CD14-positive monocyte (primary cell): ENCODE results near the gene RNF13. TPM values are rescaled to one million over a fixed set of nuclear protein-coding genes. Genes with fewer than 3 reads are reported as not detected.

Experiments used
- DNase-seq, 3 donors: peaks; one replicate each; pipeline ENCODE4 v3.0.0-alpha.2; 2011 to 2022
- H2AFZ ChIP-seq: 2 replicates; pipeline ENCODE4 v1.6.0; 2012; ENCODE audit warnings: mild to moderate bottlenecking, low read depth, low read length, inconsistent platforms; ENCODE audit not compliant: insufficient read depth, poor library complexity, severe bottlenecking
- H3K27ac ChIP-seq, 2 donors: 1 replicate in 1 of 2; 2 replicates in 1 of 2; pipeline ENCODE4 v1.5.1; 2012 to 2013; ENCODE audit warnings: low read length in 2 of 2, control low read depth in 1 of 2, inconsistent platforms in 1 of 2, low read depth in 1 of 2, mild to moderate bottlenecking in 1 of 2
- H3K27me3 ChIP-seq, 2 donors: one replicate each; pipeline versions ENCODE4 v1.6.0 to v1.6.1; 2011 to 2013; ENCODE audit warnings: low read length in 2 of 2; ENCODE audit not compliant: control insufficient read depth in 2 of 2, insufficient read depth in 2 of 2
- H3K36me3 ChIP-seq, 2 donors: replicated peaks in 1 of 2; 1 replicate in 1 of 2; 2 replicates in 1 of 2; pipeline versions ENCODE4 v1.5.1 to v1.6.1; 2012 to 2013; ENCODE audit warnings: low read length in 2 of 2, control low read depth in 1 of 2, inconsistent platforms in 1 of 2, mild to moderate bottlenecking in 1 of 2; ENCODE audit not compliant: insufficient read depth in 2 of 2, control insufficient read depth in 1 of 2
- H3K4me1 ChIP-seq, 2 donors: 1 replicate in 1 of 2; 2 replicates in 1 of 2; pipeline versions ENCODE4 v1.5.1 to v1.6.1; 2012 to 2013; ENCODE audit warnings: low read length in 2 of 2, control low read depth in 1 of 2, inconsistent platforms in 1 of 2, mild to moderate bottlenecking in 1 of 2, moderate library complexity in 1 of 2; ENCODE audit not compliant: insufficient read depth in 2 of 2, control insufficient read depth in 1 of 2
- H3K4me2 ChIP-seq: replicated peaks from 2 replicates; pipeline ENCODE3; 2012; ENCODE audit warnings: low read length, moderate library complexity, mild to moderate bottlenecking; ENCODE audit not compliant: poor library complexity, severe bottlenecking; ENCODE audit errors: extremely low read depth
- H3K4me3 ChIP-seq, 3 experiments: fragments of 200-600 bp in 1 of 3; sonication (generic) in 1 of 3; replicated peaks in 1 of 3; 1 replicate in 2 of 3; 2 replicates in 1 of 3; pipeline ENCODE4 v1.5.1; 2011 to 2013; ENCODE audit warnings: low read length in 3 of 3, mild to moderate bottlenecking in 3 of 3, control low read depth in 2 of 3, low read depth in 2 of 3, inconsistent platforms in 1 of 3, moderate library complexity in 1 of 3
- H3K79me2 ChIP-seq: 2 replicates; pipeline ENCODE4 v1.6.0; 2012; ENCODE audit warnings: mild to moderate bottlenecking, control low read depth, inconsistent platforms, low read length, moderate library complexity; ENCODE audit not compliant: insufficient read depth
- H3K9ac ChIP-seq: 2 replicates; pipeline ENCODE4 v1.6.0; 2017; ENCODE audit warnings: low read length, mild to moderate bottlenecking; ENCODE audit not compliant: insufficient read depth, poor library complexity, severe bottlenecking
- H3K9me3 ChIP-seq, 2 donors: replicated peaks in 1 of 2; 1 replicate in 1 of 2; 2 replicates in 1 of 2; pipeline versions ENCODE4 v1.5.1 to v1.6.1; 2012 to 2013; ENCODE audit warnings: low read length in 2 of 2, control low read depth in 1 of 2; ENCODE audit not compliant: control insufficient read depth in 1 of 2, insufficient read depth in 1 of 2
- H4K20me1 ChIP-seq: 2 replicates; pipeline ENCODE4 v1.6.0; 2012; ENCODE audit warnings: mild to moderate bottlenecking, low read length, control low read depth, moderate library complexity; ENCODE audit not compliant: insufficient read depth
- H3K27ac Mint-ChIP-seq, 7 donors: one replicate each; pipeline ENCODE4 v1.8.0; 2020; ENCODE audit warnings: mild to moderate bottlenecking in 7 of 7, mixed read lengths in 7 of 7, moderate library complexity in 6 of 7, inconsistent platforms in 2 of 7
- H3K27me3 Mint-ChIP-seq, 3 donors: one replicate each; pipeline ENCODE4 v1.8.0; 2021 to 2022; ENCODE audit warnings: low read depth in 3 of 3, mild to moderate bottlenecking in 3 of 3, mixed read lengths in 3 of 3, moderate library complexity in 3 of 3, inconsistent platforms in 1 of 3
- H3K36me3 Mint-ChIP-seq, 2 donors: one replicate each; pipeline ENCODE4 v1.8.0; 2020; ENCODE audit warnings: mixed read lengths in 2 of 2, inconsistent platforms in 1 of 2, mild to moderate bottlenecking in 1 of 2
- H3K4me1 Mint-ChIP-seq: one replicate; pipeline ENCODE4 v1.8.0; 2020; ENCODE audit warnings: mild to moderate bottlenecking, mixed read lengths
- H3K4me3 Mint-ChIP-seq, 2 donors: one replicate each; pipeline ENCODE4 v1.8.0; 2020; ENCODE audit warnings: mild to moderate bottlenecking in 2 of 2, mixed read lengths in 2 of 2, moderate library complexity in 1 of 2
- H3K9me3 Mint-ChIP-seq, 7 donors: one replicate each; pipeline ENCODE4 v1.8.0; 2020 to 2022; ENCODE audit warnings: mixed read lengths in 7 of 7, mild to moderate bottlenecking in 6 of 7, moderate library complexity in 6 of 7, inconsistent platforms in 2 of 7
- WGBS: methylation state at CpG from one replicate; pipeline ENCODE4 v1.1.5; 2013; ENCODE audit warnings: missing lambda C conversion rate; ENCODE audit not compliant: insufficient coverage; 5-methylcytosine and 5-hydroxymethylcytosine counted together
- intact Hi-C, 2 donors: fragments of 100-400 bp; cut with micrococcal nuclease; formaldehyde crosslinking; loops; one replicate each; pipeline versions ENCODE4 v1.15.0 to v1.15.1; 2023
- polyA plus RNA-seq, 3 donors: library from polyadenylated mRNA; depleted of rRNA in 1 of 3; unstranded in 2 of 3; stranded (reverse) in 1 of 3; fragments of 300-500 nt in 2 of 3; fragments of >200 nt in 1 of 3; fragmentation: Illumina TruSeq in 2 of 3; gene quantifications; 1 replicate in 2 of 3; 2 replicates in 1 of 3; pipeline ENCODE4 v1.2.3, GENCODE V29; 2012 to 2021
- TF ChIP-seq, protein P1 (sequence below): fragments of 200-600 bp; IDR thresholded peaks from one replicate; pipeline ENCODE4 v1.8.0; 2022; ENCODE audit warnings: antibody characterized with exemption, mild to moderate bottlenecking

The RNF13 gene
- polyA plus RNA-seq, 3 donors: 95.4 to 481 (median 462) TPM

- no peak overlapping the region for H3K27ac ChIP-seq
- H3K9me3 ChIP-seq: no peaks in the 10 kb centered on the region
- H4K20me1 ChIP-seq: no peaks in the 10 kb centered on the region
- no peak overlapping the region for H3K9ac ChIP-seq
- no peak overlapping the region for H2AFZ ChIP-seq
- Mint-ChIP-seq H3K27me3 (peaks cover 0 to 9% (median 2%) of the 10 kb centered on the region in 3 donors), H3K4me3 (no peak overlapping the region), H3K27ac (no peak overlapping the region), H3K9me3 (no peaks in the 10 kb centered on the region), H3K36me3 (no peaks in the 10 kb centered on the region), H3K4me1 (no peaks in the 10 kb centered on the region)
- H3K79me2 ChIP-seq: no peaks in the 10 kb centered on the region
- H3K36me3 ChIP-seq: no peaks in the 10 kb centered on the region
- intact Hi-C loops: loop anchor here in 1 of 2 donors (5.0 kb wide), 1 partner anchor 36 kb away; no protein-coding TSS in a partner anchor
- H3K4me1 ChIP-seq: no peaks in the 10 kb centered on the region
- TF ChIP-seq, protein P1, sequence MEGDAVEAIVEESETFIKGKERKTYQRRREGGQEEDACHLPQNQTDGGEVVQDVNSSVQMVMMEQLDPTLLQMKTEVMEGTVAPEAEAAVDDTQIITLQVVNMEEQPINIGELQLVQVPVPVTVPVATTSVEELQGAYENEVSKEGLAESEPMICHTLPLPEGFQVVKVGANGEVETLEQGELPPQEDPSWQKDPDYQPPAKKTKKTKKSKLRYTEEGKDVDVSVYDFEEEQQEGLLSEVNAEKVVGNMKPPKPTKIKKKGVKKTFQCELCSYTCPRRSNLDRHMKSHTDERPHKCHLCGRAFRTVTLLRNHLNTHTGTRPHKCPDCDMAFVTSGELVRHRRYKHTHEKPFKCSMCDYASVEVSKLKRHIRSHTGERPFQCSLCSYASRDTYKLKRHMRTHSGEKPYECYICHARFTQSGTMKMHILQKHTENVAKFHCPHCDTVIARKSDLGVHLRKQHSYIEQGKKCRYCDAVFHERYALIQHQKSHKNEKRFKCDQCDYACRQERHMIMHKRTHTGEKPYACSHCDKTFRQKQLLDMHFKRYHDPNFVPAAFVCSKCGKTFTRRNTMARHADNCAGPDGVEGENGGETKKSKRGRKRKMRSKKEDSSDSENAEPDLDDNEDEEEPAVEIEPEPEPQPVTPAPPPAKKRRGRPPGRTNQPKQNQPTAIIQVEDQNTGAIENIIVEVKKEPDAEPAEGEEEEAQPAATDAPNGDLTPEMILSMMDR: peak; percentile 86
- peak in 2 of 3 donors; percentile 26 to 38 for DNase-seq
- no peaks in the 10 kb centered on the region for H3K27me3 ChIP-seq
- no peak overlapping the region for H3K4me2 ChIP-seq
- no peak overlapping the region for H3K4me3 ChIP-seq
- 81% methylated on average over 4 of the region's 8 CpGs for WGBS
Observed at GRCh38 chr3:149771652-149772271, 41.3 kb upstream of the RNF13 start.

GRCh38 chr3:149772861-149773260 is 40.2 kb upstream of the RNF13 start:
- Mint-ChIP-seq H3K36me3 (no peaks in the 10 kb centered on the region), H3K27me3 (peaks cover 0 to 3% (median 2%) of the 10 kb centered on the region in 3 donors), H3K9me3 (no peaks in the 10 kb centered on the region), H3K27ac (no peak overlapping the region), H3K4me1 (no peaks in the 10 kb centered on the region), H3K4me3 (no peak overlapping the region)
- Histone ChIP-seq H3K4me1 (no peaks in the 10 kb centered on the region), H3K27me3 (no peaks in the 10 kb centered on the region), H3K9me3 (no peaks in the 10 kb centered on the region), H3K27ac (no peak overlapping the region), H2AFZ (peak overlapping the region; percentile 6), H3K4me3 (no peak overlapping the region), H4K20me1 (no peaks in the 10 kb centered on the region), H3K4me2 (no peak overlapping the region), H3K9ac (no peak overlapping the region), H3K36me3 (no peaks in the 10 kb centered on the region), H3K79me2 (no peaks in the 10 kb centered on the region)
- DNase-seq: no peak
- WGBS: no CpG with 5 or more reads among the region's 2 CpGs
- TF ChIP-seq, protein P1: no peak
- intact Hi-C loops: loop anchor here in 1 of 2 donors (5.0 kb wide), 1 partner anchor 34 kb away; no protein-coding TSS in a partner anchor
